Epithelial cell of prostate (primary cell): Measurements from ENCODE around the gene GPR143.
A peak's percentile ranks its signal among the peaks of the same experiment; 100 is the strongest.
"Not testable (repeated sequence)": the region's sequence is repeated elsewhere in the genome, so short reads cannot be mapped to it uniquely, and the experiment has no call there.

Source experiments
- DNase-seq: peaks from one replicate; pipeline ENCODE4 v3.0.0-alpha.2; 2011; ENCODE audit warnings: low read depth, low spot score
- H3K27ac ChIP-seq: fragments of 450-650 bp; 2 replicates; pipeline ENCODE4 v1.5.1; 2017; ENCODE audit warnings: mild to moderate bottlenecking

Gene GPR143

GRCh38 chrX:9770319-9770718 lies 4.7 kb upstream of the GPR143 start:
- peak overlapping the region; percentile 57 for H3K27ac ChIP-seq
- peak; percentile 26 for DNase-seq

- DNase-seq, H3K27ac ChIP-seq: not testable (repeated sequence)
Observed at GRCh38 chrX:9768321-9768839, 2.7 kb upstream of the GPR143 start.

- DNase-seq, result no peak
- no peak overlapping the region for H3K27ac ChIP-seq
Observed at GRCh38 chrX:9767375-9767774, 1.7 kb upstream of the GPR143 start.

- H3K27ac ChIP-seq, result no peak overlapping the region
- DNase-seq, result no peak
Observed at GRCh38 chrX:9765072-9765736, 443 bp downstream of the GPR143 start.

- H3K27ac ChIP-seq, result no peak overlapping the region
- DNase-seq, result no peak
Observed at GRCh38 chrX:9759337-9759736, 6.3 kb downstream of the GPR143 start.

- no peak overlapping the region for H3K27ac ChIP-seq
- no peak for DNase-seq
Observed at GRCh38 chrX:9758021-9758638, 7.5 kb downstream of the GPR143 start.

- H3K27ac ChIP-seq, result no peak overlapping the region
- DNase-seq, result no peak
Observed at GRCh38 chrX:9757366-9757765, 8.3 kb downstream of the GPR143 start.

- H3K27ac ChIP-seq, result no peak overlapping the region
- DNase-seq, result no peak
Observed at GRCh38 chrX:9749146-9749692, 16.4 kb downstream of the GPR143 start.

GRCh38 chrX:9747644-9748043 lies 18.0 kb downstream of the GPR143 start:
- H3K27ac ChIP-seq, result no peak overlapping the region
- DNase-seq, result no peak

GRCh38 chrX:9746148-9746888 lies 19.3 kb downstream of the GPR143 start:
- H3K27ac ChIP-seq, result peak overlapping the region; percentile 77
- no peak for DNase-seq

- DNase-seq, result no peak
- H3K27ac ChIP-seq, result peak overlapping the region; percentile 77
Observed at GRCh38 chrX:9745417-9746115, 20.1 kb downstream of the GPR143 start.

GRCh38 chrX:9739130-9739529 lies 26.5 kb downstream of the GPR143 start:
- no peak overlapping the region for H3K27ac ChIP-seq
- DNase-seq, result no peak

- DNase-seq, result no peak
- no peak overlapping the region for H3K27ac ChIP-seq
Observed at GRCh38 chrX:9738151-9738550, 27.5 kb downstream of the GPR143 start.

GRCh38 chrX:9737363-9737762 lies 28.3 kb downstream of the GPR143 start:
- no peak overlapping the region for H3K27ac ChIP-seq
- no peak for DNase-seq

GRCh38 chrX:9730752-9731151 lies 34.9 kb downstream of the GPR143 start:
- peak; percentile 55 for DNase-seq
- H3K27ac ChIP-seq, result no peak overlapping the region

GRCh38 chrX:9730078-9730477 lies 35.6 kb downstream of the GPR143 start:
- no peak for DNase-seq
- H3K27ac ChIP-seq, result no peak overlapping the region

GRCh38 chrX:9729171-9729885 lies 36.3 kb downstream of the GPR143 start:
- no peak overlapping the region for H3K27ac ChIP-seq
- no peak for DNase-seq

GRCh38 chrX:9728261-9728660 lies 37.4 kb downstream of the GPR143 start:
- no peak overlapping the region for H3K27ac ChIP-seq
- no peak for DNase-seq

- no peak for DNase-seq
Observed at GRCh38 chrX:9724711-9725110, 40.9 kb downstream of the GPR143 start.

GRCh38 chrX:9717376-9717775 lies 48.3 kb downstream of the GPR143 start:
- H3K27ac ChIP-seq, result no peak overlapping the region
- DNase-seq, result no peak

More at GRCh38 chrX:9724711-9725110, 40.9 kb downstream of the GPR143 start:
- H3K27ac ChIP-seq, result no peak overlapping the region
